Ovary (tissue), 10 donors: Measurements from ENCODE around the gene TDRKH. TPM values are rescaled to one million over a fixed set of nuclear protein-coding genes. Genes with fewer than 3 reads are reported as not detected.

Source experiments
- DNase-seq, 5 donors: peaks; one replicate each; pipeline ENCODE4 v3.0.0-alpha.2; 2019 to 2020
- H3K27ac ChIP-seq, 2 donors: fragments of 200-600 bp; one replicate each; pipeline versions ENCODE4 v1.5.1 to v1.8.0; 2019 to 2022
- H3K27me3 ChIP-seq: fragments of 200-600 bp; one replicate; pipeline ENCODE4 v1.8.0; 2022
- H3K36me3 ChIP-seq: fragments of 200-600 bp; sonication (generic); one replicate; pipeline ENCODE4 v1.5.1; 2019
- H3K4me1 ChIP-seq: one replicate; pipeline ENCODE4 v1.8.1; 2013; ENCODE audit warnings: mild to moderate bottlenecking, moderate library complexity; ENCODE audit not compliant: insufficient read depth
- H3K4me3 ChIP-seq: fragments of 200-600 bp; sonication (generic); one replicate; pipeline ENCODE4 v1.5.1; 2017
- H3K9me3 ChIP-seq, 2 donors: fragments of 200-600 bp in 1 of 2; sonication (generic) in 1 of 2; one replicate each; pipeline versions ENCODE4 v1.5.1 to v1.8.1; 2013 to 2019; ENCODE audit warnings: mild to moderate bottlenecking in 1 of 2, moderate library complexity in 1 of 2
- EP300 ChIP-seq: sonication (generic); formaldehyde crosslinking; IDR thresholded peaks from one replicate; pipeline ENCODE4 v1.6.1; 2017; ENCODE audit warnings: antibody characterized with exemption
- POLR2A ChIP-seq: fragments of 450-650 bp; IDR thresholded peaks from one replicate; pipeline ENCODE4 v1.6.1; 2017; ENCODE audit warnings: antibody characterized with exemption, mild to moderate bottlenecking, moderate library complexity
- WGBS, 3 donors: extraction: QIAGEN DNeasy Blood & Tissue Kit in 1 of 3; methylation state at CpG; one replicate each; pipeline versions ENCODE4 v1.1.5 to v1.1.7; 2013 to 2017; 5-methylcytosine and 5-hydroxymethylcytosine counted together
- intact Hi-C, 4 donors: fragments of 100-400 bp; cut with DNase I; formaldehyde crosslinking; loops; one replicate each; pipeline versions ENCODE4 v1.11.0 to v1.15.1; 2022 to 2023
- long read RNA-seq, 3 donors: library from polyadenylated mRNA in 2 of 3; unstranded in 2 of 3; transcript quantifications; one replicate each; pipeline ENCODE4 v2.0.0 and lab custom pipeline, GENCODE V29; 2021 to 2026
- polyA plus RNA-seq, 2 donors: library from polyadenylated mRNA; stranded (reverse); fragments of 200-250 nt in 1 of 2; fragments of 350-450 nt in 1 of 2; fragmentation: Illumina TruSeq in 1 of 2; extraction: RNeasy Lipid Tissue Mini Kit (QIAGEN cat#74804) in 1 of 2; gene quantifications; one replicate each; pipeline ENCODE4 v1.2.3, GENCODE V29; 2013 to 2014
- total RNA-seq, 7 donors: library from RNA; depleted of rRNA in 2 of 7; stranded (reverse); fragments of >200 nt in 2 of 7; fragmentation: NEBNext Ultra II Directional in 3 of 7; extraction: Animal tissue kit (Norgen Biotek cat#: 25700) in 3 of 7; gene quantifications; one replicate each; pipeline versions ENCODE4 v1.1.0 to v1.2.4, GENCODE V29; 2016 to 2023
- TF ChIP-seq, protein P1 (sequence below), 3 donors: fragments of 450-650 bp in 2 of 3; fragments of 200-600 bp in 1 of 3; IDR thresholded peaks; one replicate each; pipeline versions ENCODE4 v1.5.1 to v1.8.0; 2016 to 2022; ENCODE audit warnings: antibody characterized with exemption in 3 of 3, mild to moderate bottlenecking in 1 of 3
- donor health status: DM: no; HTN: no; CAD: no; lungs with moderate emphysema.
- donor health status: DM: no; HTN: no; CAD: no.
- donor health status: Bipolar disorder and iron deficiency.
- donor health status: DM: yes; HTN: yes; CAD: no.
- donor health status: DM: no; HTN: no; CAD: no.
- donor health status: DM: yes; HTN: yes; CAD: no.

TDRKH gene, protein sequence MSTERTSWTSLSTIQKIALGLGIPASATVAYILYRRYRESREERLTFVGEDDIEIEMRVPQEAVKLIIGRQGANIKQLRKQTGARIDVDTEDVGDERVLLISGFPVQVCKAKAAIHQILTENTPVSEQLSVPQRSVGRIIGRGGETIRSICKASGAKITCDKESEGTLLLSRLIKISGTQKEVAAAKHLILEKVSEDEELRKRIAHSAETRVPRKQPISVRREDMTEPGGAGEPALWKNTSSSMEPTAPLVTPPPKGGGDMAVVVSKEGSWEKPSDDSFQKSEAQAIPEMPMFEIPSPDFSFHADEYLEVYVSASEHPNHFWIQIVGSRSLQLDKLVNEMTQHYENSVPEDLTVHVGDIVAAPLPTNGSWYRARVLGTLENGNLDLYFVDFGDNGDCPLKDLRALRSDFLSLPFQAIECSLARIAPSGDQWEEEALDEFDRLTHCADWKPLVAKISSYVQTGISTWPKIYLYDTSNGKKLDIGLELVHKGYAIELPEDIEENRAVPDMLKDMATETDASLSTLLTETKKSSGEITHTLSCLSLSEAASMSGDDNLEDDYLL
- total RNA-seq (1 to 10 TPM; 1.5 to 3.8 (median 3.2) TPM), polyA plus RNA-seq (1 to 10 TPM; 1.9 to 6.6 TPM)
- long read RNA-seq, donor 1, partial matches to known transcripts: 3 of 9 reads
- long read RNA-seq, donor 1, other reads (novel, unspliced or antisense): 5 of 9 reads
- long read RNA-seq, donor 2, transcript TDRKH-203 (13 exons, 2,824 nt): major isoform, 8 of 52 reads
- long read RNA-seq, donor 2, transcript TDRKH-205 (14 exons, 2,318 nt): minor isoform, 6 of 52 reads
- long read RNA-seq, donor 2, partial matches to known transcripts: 23 of 52 reads
- long read RNA-seq, donor 2, other reads (novel, unspliced or antisense): 7 of 52 reads
- long read RNA-seq, donor 3, partial matches to known transcripts: 0 of 11 reads
- long read RNA-seq, donor 3, other reads (novel, unspliced or antisense): 8 of 11 reads

DNA sequence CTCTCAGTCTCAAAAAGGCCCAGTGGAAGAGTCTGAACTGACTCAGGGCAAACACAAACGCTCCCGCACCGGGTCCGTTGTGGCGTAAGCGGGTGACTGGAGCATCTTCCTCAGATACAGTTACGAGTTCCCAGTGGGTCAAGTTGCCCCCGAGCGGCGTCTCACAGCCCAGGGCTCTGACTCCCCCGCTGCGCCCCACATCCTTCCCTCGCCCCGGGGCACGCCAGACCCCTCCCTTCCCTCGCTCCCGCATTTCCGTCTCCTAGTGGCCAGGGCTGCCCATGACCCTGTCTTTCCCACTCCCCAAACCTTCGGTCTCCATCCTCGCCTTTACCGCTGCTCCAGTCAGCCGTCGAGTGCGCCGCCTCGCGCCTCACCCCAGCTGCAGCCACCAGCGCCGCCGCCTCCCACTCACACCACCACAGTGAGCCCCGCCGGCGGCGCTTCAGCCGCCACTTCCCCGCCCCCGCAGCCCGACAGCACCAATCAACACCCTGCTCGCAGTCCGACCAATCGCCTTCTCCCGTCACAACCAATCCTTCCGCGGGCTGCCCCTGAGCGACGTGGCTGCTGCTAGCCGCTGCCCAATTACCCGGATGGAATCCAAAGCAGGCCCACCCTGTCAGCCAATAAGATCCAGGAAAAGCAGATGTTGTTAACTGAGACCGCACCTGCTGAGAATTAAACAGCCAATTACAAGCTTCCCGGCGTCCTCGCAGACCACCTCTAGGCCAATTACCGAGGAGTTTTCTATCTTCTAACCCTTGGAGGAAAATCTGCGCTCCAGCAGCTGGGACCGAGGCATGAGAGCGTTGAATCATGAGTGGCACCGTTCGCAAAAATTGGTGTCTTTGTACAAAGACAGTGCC lies at the start of gene TDRKH:
Gene TDRKH, minus strand, starts transcription at position 430 of the 869 bp plus-strand sequence. CDS start 7,478 bp downstream, outside the sequence.
- Histone ChIP-seq H3K27ac (no peak within 1 kb of the TSS), H3K9me3 (no peaks in the 10 kb centered on the region), H3K4me3 (peak within 1 kb of the TSS; percentile 55), H3K27me3 (no peaks in the 10 kb centered on the region), H3K36me3 (no peaks in the 10 kb centered on the region), H3K4me1 (peaks cover 6% of the 10 kb centered on the region)
- 0 to 1% (median 1%) methylated on average over 58 of the region's 58 CpGs for WGBS, 3 donors
- TF ChIP-seq EP300 (no peak), POLR2A (peak; percentile 18)
- TF ChIP-seq, protein P1, sequence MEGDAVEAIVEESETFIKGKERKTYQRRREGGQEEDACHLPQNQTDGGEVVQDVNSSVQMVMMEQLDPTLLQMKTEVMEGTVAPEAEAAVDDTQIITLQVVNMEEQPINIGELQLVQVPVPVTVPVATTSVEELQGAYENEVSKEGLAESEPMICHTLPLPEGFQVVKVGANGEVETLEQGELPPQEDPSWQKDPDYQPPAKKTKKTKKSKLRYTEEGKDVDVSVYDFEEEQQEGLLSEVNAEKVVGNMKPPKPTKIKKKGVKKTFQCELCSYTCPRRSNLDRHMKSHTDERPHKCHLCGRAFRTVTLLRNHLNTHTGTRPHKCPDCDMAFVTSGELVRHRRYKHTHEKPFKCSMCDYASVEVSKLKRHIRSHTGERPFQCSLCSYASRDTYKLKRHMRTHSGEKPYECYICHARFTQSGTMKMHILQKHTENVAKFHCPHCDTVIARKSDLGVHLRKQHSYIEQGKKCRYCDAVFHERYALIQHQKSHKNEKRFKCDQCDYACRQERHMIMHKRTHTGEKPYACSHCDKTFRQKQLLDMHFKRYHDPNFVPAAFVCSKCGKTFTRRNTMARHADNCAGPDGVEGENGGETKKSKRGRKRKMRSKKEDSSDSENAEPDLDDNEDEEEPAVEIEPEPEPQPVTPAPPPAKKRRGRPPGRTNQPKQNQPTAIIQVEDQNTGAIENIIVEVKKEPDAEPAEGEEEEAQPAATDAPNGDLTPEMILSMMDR (IDR thresholded peaks at IDR 0.05): peak in 2 of 3 donors; percentile 21
- intact Hi-C loops: no loop called here
- DNase-seq: peak; percentile 94 to 96 (median 95)

DNA sequence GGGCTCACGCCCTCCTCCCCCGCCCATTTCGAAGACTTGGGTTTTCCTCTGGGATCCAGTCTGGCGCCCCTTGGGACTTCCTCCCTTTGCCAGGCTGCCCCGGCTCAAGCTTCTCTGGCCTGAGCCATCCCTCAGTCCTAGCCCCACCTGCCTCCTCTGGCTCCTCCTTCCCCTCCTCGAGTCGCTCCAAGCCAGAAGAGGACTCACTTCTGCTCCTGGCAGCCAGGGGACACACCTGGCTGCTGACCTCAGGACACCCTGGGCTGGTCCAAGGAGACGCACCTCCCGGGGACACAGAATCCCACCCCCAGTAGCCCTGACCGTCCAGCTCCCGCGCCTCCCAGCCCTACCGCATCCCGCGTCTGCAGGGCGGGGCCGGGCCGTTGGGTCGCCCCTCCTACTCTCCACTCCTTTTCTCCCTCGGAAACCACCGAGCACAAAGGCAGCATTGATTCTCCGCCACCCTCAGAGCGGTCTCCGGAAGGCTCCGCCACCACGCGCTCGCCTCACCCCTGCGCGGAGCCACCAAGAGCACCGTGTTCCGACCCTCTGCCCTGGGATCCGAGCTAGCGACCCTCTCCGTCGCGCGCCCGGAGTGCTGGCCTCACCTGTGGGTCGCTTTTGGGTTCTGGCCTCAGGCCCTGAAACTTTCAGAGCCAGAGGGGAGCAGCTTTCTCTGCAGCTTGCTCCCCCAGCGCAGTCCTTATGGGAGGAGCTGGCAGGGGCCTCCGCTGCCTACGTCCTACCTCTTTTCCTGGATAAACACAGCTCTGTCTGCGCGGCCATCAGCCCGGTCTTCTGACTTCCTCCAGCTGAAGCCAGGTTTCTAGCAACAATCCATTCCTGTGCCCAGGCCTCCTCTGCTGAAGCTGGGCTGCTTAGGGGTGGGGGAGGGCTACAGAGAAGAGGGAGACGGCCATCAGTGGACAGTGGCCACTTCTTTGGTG lies 49.4 kb upstream of the TDRKH start, which contains the start of gene C2CD4D:
Gene C2CD4D, minus strand, starts transcription at position 364 of the 947 bp plus-strand sequence. CDS start 831 bp downstream, outside the sequence.
- WGBS, 3 donors: 13 to 28% (median 16%) methylated on average over 47 of the region's 47 CpGs
- H3K27ac ChIP-seq: no peak within 1 kb of the TSS
- TF ChIP-seq, protein P1 (IDR thresholded peaks at IDR 0.05): no peak
- TF ChIP-seq EP300: no peak
- TF ChIP-seq POLR2A: no peak
- intact Hi-C loops: no loop called here
- peak within 1 kb of the TSS; percentile 14 for H3K4me3 ChIP-seq
- H3K4me1 ChIP-seq: no peaks in the 10 kb centered on the region
- no peak for DNase-seq
- H3K36me3 ChIP-seq: no peaks in the 10 kb centered on the region
- H3K27me3 ChIP-seq: no peaks in the 10 kb centered on the region
- H3K9me3 ChIP-seq: no peaks in the 10 kb centered on the region

DNA sequence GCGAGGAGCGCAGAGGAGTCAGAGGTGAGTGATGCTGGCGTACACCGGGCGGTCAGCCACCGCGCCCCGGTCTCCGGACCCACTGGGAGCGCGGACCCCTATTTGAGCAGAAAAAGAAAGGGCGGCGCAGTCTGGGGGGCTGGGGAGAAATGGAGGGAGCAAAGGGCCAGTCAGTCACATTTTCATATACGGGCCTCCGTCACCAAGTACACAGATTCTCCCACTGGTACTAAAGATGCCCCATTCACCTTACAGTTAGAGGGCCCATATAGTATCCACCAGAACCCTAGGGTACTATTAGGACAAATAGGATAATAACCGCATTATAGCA lies 48.7 kb upstream of the TDRKH start:
- 36 to 69% (median 57%) methylated on average over 16 of the region's 16 CpGs for WGBS, 3 donors
- no peak for DNase-seq
- Histone ChIP-seq H3K4me3 (no peak overlapping the region), H3K4me1 (no peaks in the 10 kb centered on the region), H3K27me3 (no peaks in the 10 kb centered on the region), H3K27ac (no peak overlapping the region), H3K9me3 (no peaks in the 10 kb centered on the region), H3K36me3 (no peaks in the 10 kb centered on the region)
- no peak for TF ChIP-seq POLR2A
- intact Hi-C loops: no loop called here
